Stomach (tissue), 4 donors: ENCODE results near the gene CPO.

Experiments
- CTCF ChIP-seq, 7 experiments: fragments of 450-650 bp in 4 of 7; fragments of 200-600 bp in 3 of 7; sonication (generic) in 3 of 7; IDR thresholded peaks; one replicate each; pipeline ENCODE4 v1.5.1; 2016 to 2019; ENCODE audit warnings: antibody characterized with exemption in 7 of 7, control low read depth in 2 of 7, mild to moderate bottlenecking in 1 of 7
- POLR2A ChIP-seq, 4 donors: fragments of 450-650 bp; IDR thresholded peaks; one replicate each; pipeline ENCODE4 v1.6.1; 2016; ENCODE audit warnings: antibody characterized with exemption in 4 of 4, control low read depth in 2 of 4, mild to moderate bottlenecking in 1 of 4, moderate library complexity in 1 of 4
- POLR2AphosphoS5 ChIP-seq, 3 donors: sonication (generic); formaldehyde crosslinking; IDR thresholded peaks; one replicate each; pipeline ENCODE4 v1.6.1; 2016; ENCODE audit warnings: antibody characterized with exemption in 3 of 3

- TF ChIP-seq CTCF (IDR thresholded peaks at IDR 0.05) (no peak), POLR2AphosphoS5 (IDR thresholded peaks at IDR 0.05) (no peak), POLR2A (IDR thresholded peaks at IDR 0.05) (no peak)
Measured at GRCh38 chr2:206993964-206994363, 54.6 kb downstream of the CPO start.
